ENCODE measurements around the gene RPS15.

Gene RPS15

GRCh38 chr19:1450735-1451731 is 12.8 kb downstream of the RPS15 start:
- DNase-seq = no peak

- DNase-seq = no peak
Observed at GRCh38 chr19:1451916-1452801, 14.0 kb downstream of the RPS15 start.

- no peak for DNase-seq
Observed at GRCh38 chr19:1452802-1453524, 14.8 kb downstream of the RPS15 start.

- no peak for DNase-seq
Observed at GRCh38 chr19:1453525-1454364, 15.5 kb downstream of the RPS15 start.

- DNase-seq = no peak
Observed at GRCh38 chr19:1455002-1455335, 16.8 kb downstream of the RPS15 start.

GRCh38 chr19:1455336-1456120 is 17.3 kb downstream of the RPS15 start:
- DNase-seq = no peak

GRCh38 chr19:1456121-1456900 is 18.1 kb downstream of the RPS15 start:
- no peak for DNase-seq

- no peak for DNase-seq
Observed at GRCh38 chr19:1457031-1457739, 19.0 kb downstream of the RPS15 start.

GRCh38 chr19:1457892-1458291 is 19.7 kb downstream of the RPS15 start:
- DNase-seq = no peak

- DNase-seq = no peak
Observed at GRCh38 chr19:1459479-1459878, 21.3 kb downstream of the RPS15 start.

- DNase-seq = no peak
Observed at GRCh38 chr19:1460033-1460995, 22.1 kb downstream of the RPS15 start.

GRCh38 chr19:1461862-1462261 is 23.7 kb downstream of the RPS15 start:
- DNase-seq = no peak

GRCh38 chr19:1465191-1466016 is 27.2 kb downstream of the RPS15 start:
- peak; percentile 75 for DNase-seq

- no peak for DNase-seq
Observed at GRCh38 chr19:1466018-1466460, 27.8 kb downstream of the RPS15 start.

GRCh38 chr19:1466461-1467214 is 28.4 kb downstream of the RPS15 start:
- peak; percentile 61 for DNase-seq

- DNase-seq = no peak
Observed at GRCh38 chr19:1467215-1467489, 29.0 kb downstream of the RPS15 start.

All from right kidney (tissue), 1 donor.